ENCODE measurements around the gene ZFP36L2. TPM values are rescaled to one million over a fixed set of nuclear protein-coding genes. Genes with fewer than 3 reads are reported as not detected.

ZFP36L2 gene
- total and polyA plus RNA-seq, 9 of the 15 experiments (the other 6 are each of a cell fraction or from before 2014, with no cell fraction given), result 4.1 to 60.6 (median 20.3) TPM

- 0 out of 2 replicates have a peak, but pooled peaks have one; percentile 52 for TF ChIP-seq ZNF592 (IDR thresholded peaks at IDR 0.05)
- TF ChIP-seq ELK3 (CRISPR knock-in tag; IDR thresholded peaks at IDR 0.05), result no peak
- no peak for TF ChIP-seq ZNF79 (CRISPR knock-in tag; IDR thresholded peaks at IDR 0.05; ENCODE audit: low read depth)
- TF ChIP-seq GATAD2A (IDR thresholded peaks at IDR 0.05), result no peak; the same call in 1 of the 2 replicates
- no peak for TF ChIP-seq U2AF1 (optimal IDR thresholded peaks at IDR 0.05; ENCODE audit: low read depth, low read length)
- 0 out of 2 replicates have a peak, but pooled peaks have one; percentile 66 for TF ChIP-seq HEY1 (CRISPR knock-in tag; IDR thresholded peaks at IDR 0.05; ENCODE audit: borderline replicate concordance)
- TF ChIP-seq PTRF (tag; IDR thresholded peaks at IDR 0.05), result no peak
- peak; percentile 68 for TF ChIP-seq PKNOX1 (IDR thresholded peaks at IDR 0.05)
- TF ChIP-seq ZNF699 (CRISPR knock-in tag; IDR thresholded peaks at IDR 0.05; ENCODE audit: insufficient replicate concordance), result no peak
- TF ChIP-seq POU5F1 (IDR thresholded peaks at IDR 0.05; ENCODE audit: borderline replicate concordance, low read depth, low read length, partially characterized antibody), result no peak
- no peak for TF ChIP-seq RFX5 (IDR thresholded peaks at IDR 0.05; ENCODE audit: low read depth, low read length)
- no peak for TF ChIP-seq ZNF165 (CRISPR knock-in tag; IDR thresholded peaks at IDR 0.05; ENCODE audit: borderline replicate concordance)
- TF ChIP-seq ZNF395 (CRISPR knock-in tag; IDR thresholded peaks at IDR 0.05), result peak; percentile 39; the same call in 1 of the 2 replicates
- TF ChIP-seq ZFX (CRISPR knock-in tag; IDR thresholded peaks at IDR 0.05), result peak; percentile 62
- no peak for TF ChIP-seq ZNF146 (CRISPR knock-in tag; IDR thresholded peaks at IDR 0.05; ENCODE audit: unreplicated experiment)
- no peak for TF ChIP-seq STAT5B (CRISPR knock-in tag; IDR thresholded peaks at IDR 0.05)
- TF ChIP-seq SUPT5H (IDR thresholded peaks at IDR 0.05), result no peak
- peak; percentile 88 for TF ChIP-seq SMAD1 (IDR thresholded peaks at IDR 0.05; ENCODE audit: low read depth, low read length, partially characterized antibody)
- no peak for TF ChIP-seq RAD51 (IDR thresholded peaks at IDR 0.05; ENCODE audit: borderline replicate concordance, low read depth)
- TF ChIP-seq NUFIP1 (IDR thresholded peaks at IDR 0.05; ENCODE audit: partially characterized antibody), result no peak
- TF ChIP-seq RHOXF2B (CRISPR knock-in tag; conservative IDR thresholded peaks at IDR 0.05), result no peak
These were observed 15.7 kb downstream of the ZFP36L2 start (continued) for GRCh38 chr2:43210467-43211303.

All from K562 (cell line).